ENCODE data around the gene SLC17A5.

- TF ChIP-seq GATA3 (IDR thresholded peaks at IDR 0.05; ENCODE audit: low read depth, low read length) (no peak), GATA2 (IDR thresholded peaks at IDR 0.05; ENCODE audit: low read depth, low read length) (no peak)
Observed at GRCh38 chr6:73666393-73666792, 12.6 kb upstream of the SLC17A5 start.

Data from SH-SY5Y (cell line).